Measurements from ENCODE around the gene FAR1.
"Not testable (repeated sequence)": the region's sequence is repeated elsewhere in the genome, so short reads cannot be mapped to it uniquely, and the experiment has no call there.

FAR1 gene

GRCh38 chr11:13668102-13668956, at the start of gene FAR1:
Gene FAR1 (plus strand): TSS chr11:13668668. CDS start chr11:13694766, 26,098 bp downstream.
- Mint-ChIP-seq H3K27me3 (ENCODE audit: low read depth, poor library complexity) (peaks cover 3% of the 10 kb centered on the region), H3K4me3 (peak within 1 kb of the TSS; percentile 98), H3K9me3 (no peaks in the 10 kb centered on the region), H3K36me3 (ENCODE audit: low read depth) (peaks cover 23% of the 10 kb centered on the region), H3K4me1 (peaks cover 46% of the 10 kb centered on the region), H3K27ac (peak within 1 kb of the TSS; percentile 94)
- peak; percentile 50 for TF ChIP-seq CTCF (IDR thresholded peaks at IDR 0.05)
- DNase-seq = peak; percentile 97

- Mint-ChIP-seq H3K9me3 (peaks cover 46% of the 10 kb centered on the region), H3K27ac (no peak overlapping the region), H3K4me3 (no peak overlapping the region), H3K4me1 (no peaks in the 10 kb centered on the region), H3K36me3 (ENCODE audit: low read depth) (no peaks in the 10 kb centered on the region), H3K27me3 (ENCODE audit: low read depth, poor library complexity) (peaks cover 12% of the 10 kb centered on the region)
- no peak for DNase-seq
- TF ChIP-seq CTCF (IDR thresholded peaks at IDR 0.05) = no peak
Measured at GRCh38 chr11:13620063-13620462, 48.4 kb upstream of the FAR1 start.

- peaks cover 51% of the 10 kb centered on the region for H3K9me3 Mint-ChIP-seq
- not testable (repeated sequence) for H3K36me3 Mint-ChIP-seq (ENCODE audit: low read depth); H3K27ac Mint-ChIP-seq; DNase-seq; H3K27me3 Mint-ChIP-seq (ENCODE audit: low read depth, poor library complexity); H3K4me1 Mint-ChIP-seq; H3K4me3 Mint-ChIP-seq
Measured at GRCh38 chr11:13626818-13627217, 41.6 kb upstream of the FAR1 start.

- H3K9me3 Mint-ChIP-seq = peaks cover 51% of the 10 kb centered on the region
- H3K4me1 Mint-ChIP-seq; H3K27me3 Mint-ChIP-seq (ENCODE audit: low read depth, poor library complexity); H3K4me3 Mint-ChIP-seq; H3K36me3 Mint-ChIP-seq (ENCODE audit: low read depth); H3K27ac Mint-ChIP-seq; DNase-seq: not testable (repeated sequence)
Measured at GRCh38 chr11:13628634-13629033, 39.8 kb upstream of the FAR1 start.

GRCh38 chr11:13629779-13630178, 38.7 kb upstream of the FAR1 start:
- Mint-ChIP-seq H3K9me3 (peaks cover 47% of the 10 kb centered on the region), H3K27me3 (ENCODE audit: low read depth, poor library complexity) (peaks cover 7% of the 10 kb centered on the region), H3K4me3 (no peak overlapping the region), H3K27ac (no peak overlapping the region), H3K4me1 (no peaks in the 10 kb centered on the region), H3K36me3 (ENCODE audit: low read depth) (no peaks in the 10 kb centered on the region)
- no peak for DNase-seq
- no peak for TF ChIP-seq CTCF (IDR thresholded peaks at IDR 0.05)

- DNase-seq = no peak
- H3K4me3 Mint-ChIP-seq = no peak overlapping the region
- H3K36me3 Mint-ChIP-seq (ENCODE audit: low read depth) = no peaks in the 10 kb centered on the region
- no peak overlapping the region for H3K27ac Mint-ChIP-seq
- no peak for TF ChIP-seq CTCF (IDR thresholded peaks at IDR 0.05)
- H3K9me3 Mint-ChIP-seq = peaks cover 17% of the 10 kb centered on the region
- no peaks in the 10 kb centered on the region for H3K4me1 Mint-ChIP-seq
- H3K27me3 Mint-ChIP-seq (ENCODE audit: low read depth, poor library complexity) = peaks cover 10% of the 10 kb centered on the region
Measured at GRCh38 chr11:13635290-13635689, 33.2 kb upstream of the FAR1 start.

- Mint-ChIP-seq H3K9me3 (peaks cover 12% of the 10 kb centered on the region), H3K36me3 (ENCODE audit: low read depth) (no peaks in the 10 kb centered on the region), H3K4me3 (no peak overlapping the region), H3K4me1 (no peaks in the 10 kb centered on the region), H3K27me3 (ENCODE audit: low read depth, poor library complexity) (peaks cover 10% of the 10 kb centered on the region), H3K27ac (no peak overlapping the region)
- no peak for DNase-seq
- no peak for TF ChIP-seq CTCF (IDR thresholded peaks at IDR 0.05)
Measured at GRCh38 chr11:13635804-13636203, 32.7 kb upstream of the FAR1 start.
